Upper lobe of left lung (tissue), 4 donors: ENCODE measurements around the gene C4orf50.

Experiments
- CTCF ChIP-seq, 6 experiments: fragments of 450-650 bp in 4 of 6; fragments of 200-600 bp in 2 of 6; sonication (generic) in 2 of 6; IDR thresholded peaks; one replicate each; pipeline ENCODE4 v1.5.1; 2016 to 2019; ENCODE audit warnings: antibody characterized with exemption in 6 of 6
- POLR2A ChIP-seq, 4 donors: fragments of 450-650 bp; IDR thresholded peaks; one replicate each; pipeline ENCODE4 v1.5.1; 2016 to 2017; ENCODE audit warnings: antibody characterized with exemption in 4 of 4, mild to moderate bottlenecking in 2 of 4
- POLR2AphosphoS5 ChIP-seq, 2 donors: sonication (generic); formaldehyde crosslinking; IDR thresholded peaks; one replicate each; pipeline ENCODE4 v1.5.1; 2017; ENCODE audit warnings: antibody characterized with exemption in 2 of 2

- TF ChIP-seq CTCF (IDR thresholded peaks at IDR 0.05) (no peak), POLR2AphosphoS5 (IDR thresholded peaks at IDR 0.05) (no peak), POLR2A (IDR thresholded peaks at IDR 0.05) (no peak)
Measured at GRCh38 chr4:6043843-6044242, 25.6 kb upstream of the C4orf50 start.
